HEK293 (cell line): Measurements from ENCODE around the gene NABP1.

Experiments used
- CTCF ChIA-PET: fragments of 350-600 bp; formaldehyde crosslinking; extraction: SDS; loops from one replicate; lab custom pipeline; 2021; ENCODE audit warnings: antibody characterized with exemption; lab: Yijun Ruan, JAX
- POLR2A ChIA-PET: fragments of 300-600 bp; formaldehyde crosslinking; extraction: SDS; loops from one replicate; lab custom pipeline; 2020; ENCODE audit warnings: antibody characterized with exemption, inconsistent platforms; lab: Yijun Ruan, JAX
- H3K27ac ChIP-seq: fragments of 200-500 bp; sonication (Bioruptor generic); 2 replicates; pipeline ENCODE4 v1.5.1; 2014; ENCODE audit warnings: low read depth, low read length, control low read depth, inconsistent platforms; ENCODE audit errors: extremely low read depth
- H3K36me3 ChIP-seq, 2 experiments: fragments of 200-500 bp in 1 of 2; sonication (Bioruptor generic) in 1 of 2; 1 replicate in 1 of 2; 2 replicates in 1 of 2; pipeline ENCODE4 v1.5.1; 2014 to 2017; ENCODE audit warnings: inconsistent platforms in 2 of 2, low read length in 2 of 2; ENCODE audit not compliant: control insufficient read depth in 2 of 2, insufficient read depth in 1 of 2
- H3K4me1 ChIP-seq: fragments of 200-500 bp; sonication (Bioruptor generic); 2 replicates; pipeline ENCODE4 v1.5.1; 2014; ENCODE audit warnings: mild to moderate bottlenecking, low read length, inconsistent platforms; ENCODE audit not compliant: control insufficient read depth, insufficient read depth
- H3K4me3 ChIP-seq: 2 replicates; pipeline ENCODE4 v1.5.1; 2011; ENCODE audit warnings: low read depth, mild to moderate bottlenecking, control low read depth, low read length, moderate library complexity
- H3K9me3 ChIP-seq: fragments of 200-500 bp; sonication (Bioruptor generic); 2 replicates; pipeline ENCODE4 v1.5.1; 2014; ENCODE audit warnings: low read depth, low read length, inconsistent platforms; ENCODE audit not compliant: control insufficient read depth, insufficient read depth
- ATF2 ChIP-seq: fragments of 450-650 bp; formaldehyde crosslinking; IDR thresholded peaks from 2 replicates; pipeline ENCODE4 v1.5.1; 2016; ENCODE audit warnings: missing biosample characterization, missing genetic modification characterization, low read depth
- EGR2 ChIP-seq: fragments of 450-650 bp; formaldehyde crosslinking; IDR thresholded peaks from 2 replicates; pipeline ENCODE4 v1.5.1; 2016; ENCODE audit warnings: low read depth, missing biosample characterization, missing genetic modification characterization
- GLIS1 ChIP-seq: fragments of 450-650 bp; formaldehyde crosslinking; IDR thresholded peaks from 2 replicates; pipeline ENCODE4 v1.5.1; 2016; ENCODE audit warnings: missing biosample characterization, missing genetic modification characterization
- PRDM4 ChIP-seq: fragments of 450-650 bp; formaldehyde crosslinking; IDR thresholded peaks from 2 replicates; pipeline ENCODE4 v1.5.1; 2017; ENCODE audit warnings: missing biosample characterization, missing genetic modification characterization
- PRDM6 ChIP-seq: fragments of 450-650 bp; formaldehyde crosslinking; IDR thresholded peaks from 2 replicates; pipeline ENCODE4 v1.5.1; 2017; ENCODE audit warnings: missing biosample characterization, missing genetic modification characterization
- SP2 ChIP-seq: fragments of 450-650 bp; formaldehyde crosslinking; IDR thresholded peaks from 2 replicates; pipeline ENCODE4 v1.5.1; 2016; ENCODE audit warnings: missing biosample characterization, missing genetic modification characterization
- SP7 ChIP-seq: fragments of 450-650 bp; formaldehyde crosslinking; IDR thresholded peaks from 2 replicates; pipeline ENCODE4 v1.5.1; 2016; ENCODE audit warnings: missing biosample characterization, missing genetic modification characterization
- ZBTB17 ChIP-seq: fragments of 450-650 bp; formaldehyde crosslinking; IDR thresholded peaks from 2 replicates; pipeline ENCODE4 v1.5.1; 2016; ENCODE audit warnings: missing biosample characterization, missing genetic modification characterization
- ZBTB26 ChIP-seq: fragments of 450-650 bp; formaldehyde crosslinking; optimal IDR thresholded peaks from 2 replicates; pipeline ENCODE3; 2016; ENCODE audit warnings: missing biosample characterization, mild to moderate bottlenecking, missing genetic modification characterization
- ZFHX2 ChIP-seq: fragments of 450-650 bp; formaldehyde crosslinking; conservative IDR thresholded peaks from 2 replicates; pipeline ENCODE4 v1.5.1; 2016; ENCODE audit warnings: missing biosample characterization, missing genetic modification characterization
- ZIC2 ChIP-seq: fragments of 450-650 bp; formaldehyde crosslinking; IDR thresholded peaks from 2 replicates; pipeline ENCODE4 v1.5.1; 2016; ENCODE audit warnings: missing biosample characterization, missing genetic modification characterization
- ZNF302 ChIP-seq: fragments of 450-650 bp; formaldehyde crosslinking; IDR thresholded peaks from 2 replicates; pipeline ENCODE4 v1.5.1; 2016; ENCODE audit warnings: missing biosample characterization, missing genetic modification characterization, low read depth
- ZNF335 ChIP-seq: fragments of 450-650 bp; formaldehyde crosslinking; conservative IDR thresholded peaks from 2 replicates; pipeline ENCODE4 v1.5.1; 2016; ENCODE audit warnings: missing biosample characterization, missing genetic modification characterization
- ZNF398 ChIP-seq: fragments of 450-650 bp; formaldehyde crosslinking; IDR thresholded peaks from 2 replicates; pipeline ENCODE4 v1.5.1; 2017; ENCODE audit warnings: missing biosample characterization, missing genetic modification characterization
- ZNF488 ChIP-seq: fragments of 450-650 bp; formaldehyde crosslinking; IDR thresholded peaks from 2 replicates; pipeline ENCODE4 v1.5.1; 2016; ENCODE audit warnings: missing biosample characterization, missing genetic modification characterization
- ZNF571 ChIP-seq: fragments of 450-650 bp; formaldehyde crosslinking; IDR thresholded peaks from 2 replicates; pipeline ENCODE4 v1.5.0; 2017; ENCODE audit warnings: missing biosample characterization, missing genetic modification characterization
- ZNF692 ChIP-seq: fragments of 450-650 bp; formaldehyde crosslinking; IDR thresholded peaks from 2 replicates; pipeline ENCODE4 v1.5.1; 2016; ENCODE audit warnings: missing biosample characterization, missing genetic modification characterization
- ZNF777 ChIP-seq: fragments of 450-650 bp; formaldehyde crosslinking; IDR thresholded peaks from 2 replicates; pipeline ENCODE4 v1.5.1; 2017; ENCODE audit warnings: missing biosample characterization, missing genetic modification characterization, borderline replicate concordance

Gene NABP1

GRCh38 chr2:191676790-191677645 lies 918 bp upstream of the NABP1 start (continued):
- TF ChIP-seq PRDM4 = 0 out of 2 replicates have a peak, but pooled peaks have one; percentile 14
- TF ChIP-seq ATF2 (tag by site-specific recombination) = peak; percentile 78
- TF ChIP-seq ZNF488 (tag by site-specific recombination) = no peak
- peak; percentile 55 for TF ChIP-seq PRDM6 (tag by site-specific recombination)
- peak; percentile 51 for TF ChIP-seq ZBTB17

GRCh38 chr2:191678437-191679100 lies 633 bp downstream of the NABP1 start:
- ChIA-PET POLR2A (interaction anchor here (0.6 to 1.9 kb wide), 22 partner anchors 8 to 337 kb away, joined by 3 to 21 read pairs (median 6); no protein-coding TSS in a partner anchor), CTCF (interaction anchor here (1.4 to 2.4 kb wide), 2 partner anchors 107 to 109 kb away, joined by 4 to 8 read pairs; no protein-coding TSS in a partner anchor)
- Histone ChIP-seq H3K27ac (peak overlapping the region; percentile 71), H3K36me3 (peaks cover 5 to 18% of the 10 kb centered on the region in 2 experiments; a peak in 2 of 3 replicates), H3K9me3 (no peaks in the 10 kb centered on the region), H3K4me1 (peaks cover 6% of the 10 kb centered on the region; the same call in 1 of the 2 replicates), H3K4me3 (peak overlapping the region; percentile 70)
- TF ChIP-seq ZNF571 = no peak
- no peak for TF ChIP-seq ZNF302 (tag by site-specific recombination)
- TF ChIP-seq EGR2 = peak; percentile 35; the same call in 1 of the 2 replicates
- no peak for TF ChIP-seq PRDM4
- no peak for TF ChIP-seq SP2
- TF ChIP-seq ZNF692 = no peak
- TF ChIP-seq ZNF777 (tag by site-specific recombination) = no peak
- TF ChIP-seq ZBTB26 = peak; percentile 38
- TF ChIP-seq ZNF335 (tag by site-specific recombination) = peak; percentile 73
- TF ChIP-seq GLIS1 (tag by site-specific recombination) = 0 out of 2 replicates have a peak, but pooled peaks have one; percentile 8
- TF ChIP-seq ZFHX2 (tag by site-specific recombination) = 0 out of 2 replicates have a peak, but pooled peaks have one; percentile 10
- peak; percentile 52; the same call in 1 of the 2 replicates for TF ChIP-seq ZNF398 (tag by site-specific recombination)
- TF ChIP-seq SP7 = no peak
- TF ChIP-seq ZIC2 = peak; percentile 32
